WTC11 (cell line): ENCODE data around the gene ZDHHC22. TPM values are rescaled to one million over a fixed set of nuclear protein-coding genes. Genes with fewer than 3 reads are reported as not detected.

Experiments used
- ATAC-seq: fragments of 200-7000 bp; cut with Tn5 transposase; 2 replicates; pipeline ENCODE4 v1.10.0; 2021; ENCODE audit warnings: mild to moderate bottlenecking, moderate library complexity
- CTCF ChIA-PET: fragments of 300-600 bp; sonication (Branson Sonifier 250); formaldehyde crosslinking; loops from one replicate; lab custom pipeline; 2021; ENCODE audit warnings: antibody characterized with exemption; lab: Charles Lee
- POLR2A ChIA-PET: fragments of 350-600 bp; sonication (Branson Sonifier 250); formaldehyde crosslinking; loops from one replicate; lab custom pipeline; 2021; ENCODE audit warnings: antibody characterized with exemption; lab: Charles Lee
- DNase-seq: peaks from one replicate; pipeline ENCODE4 v3.0.0; 2021; ENCODE audit warnings: low spot score
- H3K27ac Mint-ChIP-seq: 2 replicates; pipeline ENCODE4 v1.8.0; 2021; ENCODE audit warnings: mixed read lengths
- H3K27me3 Mint-ChIP-seq: 2 replicates; pipeline ENCODE4 v1.8.0; 2021; ENCODE audit warnings: low read depth, mild to moderate bottlenecking, moderate library complexity, mixed read lengths
- H3K36me3 Mint-ChIP-seq: 2 replicates; pipeline ENCODE4 v1.8.0; 2021; ENCODE audit warnings: mixed read lengths
- H3K4me1 Mint-ChIP-seq: 2 replicates; pipeline ENCODE4 v1.8.0; 2022; ENCODE audit warnings: mixed read lengths
- H3K4me3 Mint-ChIP-seq: 2 replicates; pipeline ENCODE4 v1.8.0; 2021; ENCODE audit warnings: mild to moderate bottlenecking, moderate library complexity, mixed read lengths
- H3K9me3 Mint-ChIP-seq: 2 replicates; pipeline ENCODE4 v1.8.0; 2021; ENCODE audit warnings: mixed read lengths
- CBFB ChIP-seq: sonication (generic); formaldehyde crosslinking; IDR thresholded peaks from 2 replicates; pipeline ENCODE4 v1.8.1; 2022; ENCODE audit warnings: mild to moderate bottlenecking, low read depth, missing genetic modification reagents
- ELF4 ChIP-seq: sonication (generic); formaldehyde crosslinking; IDR thresholded peaks from 2 replicates; pipeline ENCODE4 v1.8.1; 2022; ENCODE audit warnings: low read depth, mild to moderate bottlenecking, moderate library complexity, missing genetic modification reagents
- ETV6 ChIP-seq: sonication (generic); formaldehyde crosslinking; IDR thresholded peaks from 2 replicates; pipeline ENCODE4 v1.8.1; 2022; ENCODE audit warnings: mild to moderate bottlenecking, missing genetic modification reagents
- GABPB1 ChIP-seq: sonication (generic); formaldehyde crosslinking; IDR thresholded peaks from 2 replicates; pipeline ENCODE4 v1.8.1; 2023; ENCODE audit warnings: mild to moderate bottlenecking, missing genetic modification reagents
- GTF2I ChIP-seq: fragments of 250-450 bp; sonication (Bioruptor Pico); conservative IDR thresholded peaks from 2 replicates; pipeline ENCODE4 v1.4.0; 2021; ENCODE audit warnings: mild to moderate bottlenecking
- HMGA2 ChIP-seq: fragments of 250-450 bp; sonication (Bioruptor Pico); IDR thresholded peaks from 2 replicates; pipeline ENCODE4 v1.4.0; 2021; ENCODE audit warnings: mild to moderate bottlenecking, moderate library complexity
- MYBL2 ChIP-seq: sonication (generic); formaldehyde crosslinking; IDR thresholded peaks from 2 replicates; pipeline ENCODE4 v1.8.1; 2023; ENCODE audit warnings: mild to moderate bottlenecking, moderate library complexity, missing genetic modification reagents
- NFE2L1 ChIP-seq: sonication (generic); formaldehyde crosslinking; IDR thresholded peaks from 2 replicates; pipeline ENCODE4 v1.8.1; 2023; ENCODE audit warnings: missing genetic modification reagents
- NR2C2 ChIP-seq: sonication (generic); formaldehyde crosslinking; IDR thresholded peaks from 2 replicates; pipeline ENCODE4 v1.8.0; 2022; ENCODE audit warnings: mild to moderate bottlenecking, missing genetic modification reagents
- NR3C1 ChIP-seq: sonication (generic); formaldehyde crosslinking; conservative IDR thresholded peaks from 2 replicates; pipeline ENCODE4 v1.8.1; 2023; ENCODE audit warnings: low read depth, mild to moderate bottlenecking, missing genetic modification reagents
- PRRX2 ChIP-seq: fragments of 250-450 bp; sonication (Bioruptor Pico); IDR thresholded peaks from 2 replicates; pipeline ENCODE4 v1.8.0; 2021; ENCODE audit warnings: mild to moderate bottlenecking
- RORB ChIP-seq: fragments of 250-450 bp; sonication (Bioruptor Pico); IDR thresholded peaks from 2 replicates; pipeline ENCODE4 v1.9.0; 2021; ENCODE audit warnings: mild to moderate bottlenecking
- SMAD3 ChIP-seq: sonication (generic); formaldehyde crosslinking; IDR thresholded peaks from 2 replicates; pipeline ENCODE4 v1.8.0; 2022; ENCODE audit warnings: missing genetic modification reagents, mild to moderate bottlenecking, borderline replicate concordance
- SOX15 ChIP-seq: fragments of 250-450 bp; sonication (Bioruptor Pico); IDR thresholded peaks from 2 replicates; pipeline ENCODE4 v1.9.0; 2021; ENCODE audit warnings: mild to moderate bottlenecking
- TP53 ChIP-seq: sonication (generic); formaldehyde crosslinking; IDR thresholded peaks from 2 replicates; pipeline ENCODE4 v1.8.1; 2023; ENCODE audit warnings: mild to moderate bottlenecking, missing genetic modification reagents
- ZNF121 ChIP-seq: sonication (generic); formaldehyde crosslinking; IDR thresholded peaks from 2 replicates; pipeline ENCODE4 v1.8.0; 2023; ENCODE audit warnings: missing genetic modification reagents
- ZNF396 ChIP-seq: fragments of 250-450 bp; sonication (Bioruptor Pico); IDR thresholded peaks from 2 replicates; pipeline ENCODE4 v1.8.0; 2021; ENCODE audit warnings: mild to moderate bottlenecking, moderate library complexity, borderline replicate concordance
- total RNA-seq: library from RNA; stranded (reverse); gene quantifications from 3 replicates; pipeline ENCODE4 v1.2.3, GENCODE V29; 2021
- TF ChIP-seq, protein P1 (sequence below): sonication (generic); formaldehyde crosslinking; IDR thresholded peaks from 2 replicates; pipeline ENCODE4 v1.8.0; 2023; ENCODE audit warnings: missing genetic modification reagents
- TF ChIP-seq, protein P2 (sequence below): sonication (generic); formaldehyde crosslinking; IDR thresholded peaks from 2 replicates; pipeline ENCODE4 v1.8.0; 2022; ENCODE audit warnings: mild to moderate bottlenecking, missing genetic modification reagents
- TF ChIP-seq, protein P3 (sequence below): sonication (generic); formaldehyde crosslinking; IDR thresholded peaks from 2 replicates; pipeline ENCODE4 v1.8.0; 2022; ENCODE audit warnings: mild to moderate bottlenecking, missing genetic modification reagents
- TF ChIP-seq, protein P4 (sequence below): sonication (generic); formaldehyde crosslinking; IDR thresholded peaks from 2 replicates; pipeline ENCODE4 v1.8.0; 2022; ENCODE audit warnings: mild to moderate bottlenecking, missing genetic modification reagents
- TF ChIP-seq, protein P5 (sequence below): sonication (generic); formaldehyde crosslinking; IDR thresholded peaks from 2 replicates; pipeline ENCODE4 v1.8.0; 2023; ENCODE audit warnings: mild to moderate bottlenecking, missing genetic modification reagents
- TF ChIP-seq, protein P6 (sequence below): fragments of 250-450 bp; sonication (Bioruptor Pico); IDR thresholded peaks from 2 replicates; pipeline ENCODE4 v1.9.0; 2021; ENCODE audit warnings: moderate library complexity, mild to moderate bottlenecking, inconsistent platforms, borderline replicate concordance
- TF ChIP-seq, protein P7 (sequence below): sonication (generic); formaldehyde crosslinking; IDR thresholded peaks from 2 replicates; pipeline ENCODE4 v1.8.1; 2023; ENCODE audit warnings: mild to moderate bottlenecking, missing genetic modification reagents, moderate library complexity

Gene ZDHHC22
- total RNA-seq, 1 experiment from 2014 or later, result 47.7 TPM

DNA sequence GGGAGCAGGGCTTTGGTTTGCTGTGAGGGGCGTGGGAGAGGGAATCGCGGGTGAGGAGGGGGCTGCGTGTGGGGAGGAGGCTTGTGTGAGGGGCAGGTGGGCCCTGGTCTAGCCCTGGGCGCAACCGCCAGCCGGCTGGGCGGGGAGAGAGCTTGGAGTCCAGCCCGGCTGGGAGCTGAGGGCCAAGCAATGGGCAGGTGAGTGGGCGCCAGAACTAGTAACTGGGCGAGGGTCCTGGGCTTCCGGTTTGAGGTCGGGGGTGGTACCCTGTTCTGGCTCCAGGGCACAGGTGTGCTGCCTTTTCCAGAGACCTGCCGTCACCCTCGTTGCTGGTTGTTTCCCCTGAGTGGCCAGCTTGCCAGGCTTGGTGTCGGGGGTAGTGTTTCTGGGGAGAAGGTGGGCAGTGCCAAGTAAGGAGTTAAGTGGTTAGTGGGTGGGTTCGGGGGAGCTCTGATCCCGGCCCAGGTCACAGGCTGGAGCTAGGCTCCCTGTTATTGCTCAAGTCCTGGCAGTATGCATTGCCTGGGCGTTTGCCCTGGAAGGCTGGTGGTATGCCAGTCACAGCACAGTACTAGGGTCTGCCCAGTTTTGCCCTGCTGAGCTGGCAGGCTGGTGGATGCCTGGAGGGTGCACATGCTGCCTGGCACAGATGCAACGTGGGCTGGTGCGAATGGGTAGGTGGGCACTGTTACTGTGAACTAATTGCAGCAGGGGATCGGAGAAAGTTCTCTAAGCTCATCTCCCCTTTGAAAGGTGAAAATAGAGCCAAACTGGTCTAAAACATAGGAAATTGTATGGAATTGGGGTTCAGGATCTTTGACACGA is 42.9 kb downstream of the ZDHHC22 start (continued):
- TF ChIP-seq, protein P1, sequence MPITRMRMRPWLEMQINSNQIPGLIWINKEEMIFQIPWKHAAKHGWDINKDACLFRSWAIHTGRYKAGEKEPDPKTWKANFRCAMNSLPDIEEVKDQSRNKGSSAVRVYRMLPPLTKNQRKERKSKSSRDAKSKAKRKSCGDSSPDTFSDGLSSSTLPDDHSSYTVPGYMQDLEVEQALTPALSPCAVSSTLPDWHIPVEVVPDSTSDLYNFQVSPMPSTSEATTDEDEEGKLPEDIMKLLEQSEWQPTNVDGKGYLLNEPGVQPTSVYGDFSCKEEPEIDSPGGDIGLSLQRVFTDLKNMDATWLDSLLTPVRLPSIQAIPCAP, result 0 out of 2 replicates have a peak, but pooled peaks have one; percentile 49
- TF ChIP-seq, protein P2, sequence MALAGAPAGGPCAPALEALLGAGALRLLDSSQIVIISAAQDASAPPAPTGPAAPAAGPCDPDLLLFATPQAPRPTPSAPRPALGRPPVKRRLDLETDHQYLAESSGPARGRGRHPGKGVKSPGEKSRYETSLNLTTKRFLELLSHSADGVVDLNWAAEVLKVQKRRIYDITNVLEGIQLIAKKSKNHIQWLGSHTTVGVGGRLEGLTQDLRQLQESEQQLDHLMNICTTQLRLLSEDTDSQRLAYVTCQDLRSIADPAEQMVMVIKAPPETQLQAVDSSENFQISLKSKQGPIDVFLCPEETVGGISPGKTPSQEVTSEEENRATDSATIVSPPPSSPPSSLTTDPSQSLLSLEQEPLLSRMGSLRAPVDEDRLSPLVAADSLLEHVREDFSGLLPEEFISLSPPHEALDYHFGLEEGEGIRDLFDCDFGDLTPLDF, result no peak
- TF ChIP-seq ZNF396 (CRISPR knock-in tag), result no peak
- no peak for TF ChIP-seq GABPB1 (CRISPR knock-in tag)
- no peak for TF ChIP-seq HMGA2 (CRISPR knock-in tag)
- TF ChIP-seq, protein P3, sequence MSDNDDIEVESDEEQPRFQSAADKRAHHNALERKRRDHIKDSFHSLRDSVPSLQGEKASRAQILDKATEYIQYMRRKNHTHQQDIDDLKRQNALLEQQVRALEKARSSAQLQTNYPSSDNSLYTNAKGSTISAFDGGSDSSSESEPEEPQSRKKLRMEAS (CRISPR knock-in tag), result no peak
- TF ChIP-seq, all 79 proteins: peak for 3

DNA sequence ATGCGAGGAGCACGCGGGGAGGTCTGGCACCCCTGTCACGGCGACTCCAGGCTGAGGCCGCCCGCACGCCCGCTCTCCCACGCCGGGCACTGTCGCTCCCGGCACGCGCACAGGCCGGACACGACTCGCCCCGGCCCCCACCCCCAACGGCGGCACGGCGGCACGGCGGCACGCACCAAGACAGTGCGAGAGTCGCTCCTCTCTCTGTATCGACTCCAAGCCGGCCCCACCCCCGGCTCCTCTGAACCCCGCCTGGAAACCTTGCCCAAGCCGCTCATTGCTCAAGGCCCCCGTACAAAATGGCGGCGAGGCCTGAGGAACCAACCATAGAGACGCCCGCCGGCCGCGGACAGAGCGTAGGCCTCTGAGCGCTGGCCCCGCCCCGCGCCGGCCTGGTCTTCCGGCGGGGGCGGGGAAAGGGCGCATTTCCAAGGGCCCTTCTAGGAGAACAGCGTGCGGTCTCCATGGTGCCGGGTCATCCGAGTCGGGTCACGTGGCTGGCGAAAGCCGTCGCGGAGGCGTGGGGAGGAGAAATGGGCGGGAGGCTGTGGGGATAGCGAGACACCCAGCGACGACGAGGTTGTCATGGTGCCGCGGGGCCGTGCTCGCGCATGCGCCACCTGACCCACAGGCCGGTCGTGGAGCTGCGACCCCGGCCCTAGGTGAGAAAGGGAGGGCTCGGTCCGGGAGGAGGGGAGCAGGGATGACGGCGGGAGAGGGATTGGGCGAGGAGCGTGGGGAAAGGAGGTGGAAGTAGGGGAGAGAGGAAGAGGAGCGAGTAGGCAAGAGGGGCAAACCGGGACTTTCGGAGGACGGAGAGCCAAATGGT is 43.7 kb downstream of the ZDHHC22 start, which contains the start of gene CIPC:
TSS of gene CIPC (plus strand) at position 559 of the 829 bp plus-strand sequence. CDS start 7,451 bp downstream, outside the sequence.
- Mint-ChIP-seq H3K4me3 (peak within 1 kb of the TSS; percentile 84), H3K27ac (peak within 1 kb of the TSS; percentile 95), H3K4me1 (peaks cover 52% of the 10 kb centered on the region), H3K36me3 (no peaks in the 10 kb centered on the region), H3K9me3 (no peaks in the 10 kb centered on the region), H3K27me3 (no peaks in the 10 kb centered on the region)
- ATAC-seq (peak; percentile 94), DNase-seq (peak; percentile 97)
- POLR2A ChIA-PET, result interaction anchor here (1.0 to 2.3 kb wide), 6 partner anchors 12 to 36 kb away, joined by 3 to 10 read pairs (median 6); no protein-coding TSS in a partner anchor
- CTCF ChIA-PET, result interaction anchor here (0.6 to 7.1 kb wide), 21 partner anchors 9 to 387 kb away, joined by 3 to 74 read pairs (median 6); partner anchors contain the start of genes NGB and TMEM63C
- TF ChIP-seq RORB (CRISPR knock-in tag) (no peak), TP53 (peak; percentile 76; the same call in 1 of the 2 replicates), PRRX2 (CRISPR knock-in tag) (no peak), NR2C2 (no peak), CBFB (CRISPR knock-in tag) (peak; percentile 87; the same call in 1 of the 2 replicates), NFE2L1 (CRISPR knock-in tag) (peak; percentile 56), GABPB1 (CRISPR knock-in tag) (no peak), SOX15 (CRISPR knock-in tag) (no peak), HMGA2 (CRISPR knock-in tag) (no peak), SMAD3 (peak; percentile 58; the same call in 1 of the 2 replicates), ELF4 (CRISPR knock-in tag) (0 out of 2 replicates have a peak, but pooled peaks have one; percentile 29), ZNF121 (CRISPR knock-in tag) (no peak), ETV6 (CRISPR knock-in tag) (peak; percentile 15; the same call in 1 of the 2 replicates), MYBL2 (CRISPR knock-in tag) (0 out of 2 replicates have a peak, but pooled peaks have one; percentile 13), GTF2I (CRISPR knock-in tag) (no peak), NR3C1 (CRISPR knock-in tag) (0 out of 2 replicates have a peak, but pooled peaks have one; percentile 83)
- TF ChIP-seq, protein P4, sequence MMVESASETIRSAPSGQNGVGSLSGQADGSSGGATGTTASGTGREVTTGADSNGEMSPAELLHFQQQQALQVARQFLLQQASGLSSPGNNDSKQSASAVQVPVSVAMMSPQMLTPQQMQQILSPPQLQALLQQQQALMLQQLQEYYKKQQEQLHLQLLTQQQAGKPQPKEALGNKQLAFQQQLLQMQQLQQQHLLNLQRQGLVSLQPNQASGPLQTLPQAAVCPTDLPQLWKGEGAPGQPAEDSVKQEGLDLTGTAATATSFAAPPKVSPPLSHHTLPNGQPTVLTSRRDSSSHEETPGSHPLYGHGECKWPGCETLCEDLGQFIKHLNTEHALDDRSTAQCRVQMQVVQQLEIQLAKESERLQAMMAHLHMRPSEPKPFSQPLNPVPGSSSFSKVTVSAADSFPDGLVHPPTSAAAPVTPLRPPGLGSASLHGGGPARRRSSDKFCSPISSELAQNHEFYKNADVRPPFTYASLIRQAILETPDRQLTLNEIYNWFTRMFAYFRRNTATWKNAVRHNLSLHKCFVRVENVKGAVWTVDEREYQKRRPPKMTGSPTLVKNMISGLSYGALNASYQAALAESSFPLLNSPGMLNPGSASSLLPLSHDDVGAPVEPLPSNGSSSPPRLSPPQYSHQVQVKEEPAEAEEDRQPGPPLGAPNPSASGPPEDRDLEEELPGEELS, result peak; percentile 14
- TF ChIP-seq, protein P5, sequence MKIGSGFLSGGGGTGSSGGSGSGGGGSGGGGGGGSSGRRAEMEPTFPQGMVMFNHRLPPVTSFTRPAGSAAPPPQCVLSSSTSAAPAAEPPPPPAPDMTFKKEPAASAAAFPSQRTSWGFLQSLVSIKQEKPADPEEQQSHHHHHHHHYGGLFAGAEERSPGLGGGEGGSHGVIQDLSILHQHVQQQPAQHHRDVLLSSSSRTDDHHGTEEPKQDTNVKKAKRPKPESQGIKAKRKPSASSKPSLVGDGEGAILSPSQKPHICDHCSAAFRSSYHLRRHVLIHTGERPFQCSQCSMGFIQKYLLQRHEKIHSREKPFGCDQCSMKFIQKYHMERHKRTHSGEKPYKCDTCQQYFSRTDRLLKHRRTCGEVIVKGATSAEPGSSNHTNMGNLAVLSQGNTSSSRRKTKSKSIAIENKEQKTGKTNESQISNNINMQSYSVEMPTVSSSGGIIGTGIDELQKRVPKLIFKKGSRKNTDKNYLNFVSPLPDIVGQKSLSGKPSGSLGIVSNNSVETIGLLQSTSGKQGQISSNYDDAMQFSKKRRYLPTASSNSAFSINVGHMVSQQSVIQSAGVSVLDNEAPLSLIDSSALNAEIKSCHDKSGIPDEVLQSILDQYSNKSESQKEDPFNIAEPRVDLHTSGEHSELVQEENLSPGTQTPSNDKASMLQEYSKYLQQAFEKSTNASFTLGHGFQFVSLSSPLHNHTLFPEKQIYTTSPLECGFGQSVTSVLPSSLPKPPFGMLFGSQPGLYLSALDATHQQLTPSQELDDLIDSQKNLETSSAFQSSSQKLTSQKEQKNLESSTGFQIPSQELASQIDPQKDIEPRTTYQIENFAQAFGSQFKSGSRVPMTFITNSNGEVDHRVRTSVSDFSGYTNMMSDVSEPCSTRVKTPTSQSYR, result peak; percentile 95
- TF ChIP-seq, protein P2, result peak; percentile 67
- TF ChIP-seq, protein P6, sequence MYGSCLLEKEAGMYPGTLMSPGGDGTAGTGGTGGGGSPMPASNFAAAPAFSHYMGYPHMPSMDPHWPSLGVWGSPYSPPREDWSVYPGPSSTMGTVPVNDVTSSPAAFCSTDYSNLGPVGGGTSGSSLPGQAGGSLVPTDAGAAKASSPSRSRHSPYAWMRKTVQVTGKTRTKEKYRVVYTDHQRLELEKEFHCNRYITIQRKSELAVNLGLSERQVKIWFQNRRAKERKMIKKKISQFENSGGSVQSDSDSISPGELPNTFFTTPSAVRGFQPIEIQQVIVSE (CRISPR knock-in tag), result no peak
- TF ChIP-seq, protein P7, sequence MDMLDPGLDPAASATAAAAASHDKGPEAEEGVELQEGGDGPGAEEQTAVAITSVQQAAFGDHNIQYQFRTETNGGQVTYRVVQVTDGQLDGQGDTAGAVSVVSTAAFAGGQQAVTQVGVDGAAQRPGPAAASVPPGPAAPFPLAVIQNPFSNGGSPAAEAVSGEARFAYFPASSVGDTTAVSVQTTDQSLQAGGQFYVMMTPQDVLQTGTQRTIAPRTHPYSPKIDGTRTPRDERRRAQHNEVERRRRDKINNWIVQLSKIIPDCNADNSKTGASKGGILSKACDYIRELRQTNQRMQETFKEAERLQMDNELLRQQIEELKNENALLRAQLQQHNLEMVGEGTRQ (CRISPR knock-in tag), result peak; percentile 99
